NT2/D1 (cell line): Measurements from ENCODE around the gene SCART1.
"Not testable (repeated sequence)": the region's sequence is repeated elsewhere in the genome, so short reads cannot be mapped to it uniquely, and the experiment has no call there.

Source experiments
- DNase-seq: peaks from one replicate; pipeline ENCODE4 v3.0.0-alpha.2; 2011; ENCODE audit warnings: low read depth, low spot score
- H3K27me3 ChIP-seq: 2 replicates; pipeline ENCODE4 v1.6.0; 2011; ENCODE audit warnings: mild to moderate bottlenecking; ENCODE audit not compliant: insufficient read length, insufficient read depth
- H3K36me3 ChIP-seq: 2 replicates; pipeline ENCODE4 v1.6.1; 2011; ENCODE audit warnings: mild to moderate bottlenecking, low read length, mixed read lengths; ENCODE audit not compliant: insufficient read depth, insufficient read length
- H3K4me1 ChIP-seq: 2 replicates; pipeline ENCODE4 v1.5.1; 2011; ENCODE audit not compliant: insufficient read depth, insufficient read length
- H3K4me3 ChIP-seq: 2 replicates; pipeline ENCODE4 v1.5.1; 2011; ENCODE audit warnings: low read depth; ENCODE audit not compliant: insufficient read length
- H3K9ac ChIP-seq: 2 replicates; pipeline ENCODE4 v1.6.0; 2011; ENCODE audit warnings: low read depth; ENCODE audit not compliant: insufficient read length
- H3K9me3 ChIP-seq: 2 replicates; pipeline ENCODE4 v1.5.1; 2011; ENCODE audit warnings: mild to moderate bottlenecking, low read length; ENCODE audit not compliant: insufficient read depth
- SUZ12 ChIP-seq: IDR thresholded peaks from 2 replicates; pipeline ENCODE4 v1.6.1; 2011; ENCODE audit not compliant: insufficient read length, insufficient read depth; ENCODE audit errors: extremely low read depth
- YY1 ChIP-seq: IDR thresholded peaks from 2 replicates; pipeline ENCODE4 v1.6.1; 2011; ENCODE audit not compliant: insufficient read length, insufficient read depth
- ZNF274 ChIP-seq: IDR thresholded peaks from 2 replicates; pipeline ENCODE4 v1.6.1; 2011; ENCODE audit warnings: mild to moderate bottlenecking, low read depth, low read length

SCART1 gene

DNA sequence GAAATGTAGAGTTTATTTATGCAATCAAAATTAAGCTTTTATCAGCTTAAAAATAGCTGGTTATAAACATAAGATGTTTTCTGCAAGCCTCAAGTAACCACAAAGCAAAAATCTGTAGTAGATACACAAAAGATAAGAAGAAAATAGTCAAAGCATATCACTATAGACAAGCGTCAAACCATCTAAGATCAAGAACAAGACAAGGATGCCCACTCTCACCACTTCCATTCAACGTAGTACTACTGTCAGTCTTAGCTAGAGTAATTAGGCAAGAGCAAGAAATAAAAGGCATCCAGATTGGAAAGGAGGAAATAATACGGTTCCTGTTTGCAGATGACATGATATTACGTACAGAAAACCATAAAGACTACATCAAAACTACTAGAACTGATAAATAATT, 56.0 kb downstream of the SCART1 start:
- TF ChIP-seq ZNF274 (no peak), YY1 (no peak), SUZ12 (no peak)

DNA sequence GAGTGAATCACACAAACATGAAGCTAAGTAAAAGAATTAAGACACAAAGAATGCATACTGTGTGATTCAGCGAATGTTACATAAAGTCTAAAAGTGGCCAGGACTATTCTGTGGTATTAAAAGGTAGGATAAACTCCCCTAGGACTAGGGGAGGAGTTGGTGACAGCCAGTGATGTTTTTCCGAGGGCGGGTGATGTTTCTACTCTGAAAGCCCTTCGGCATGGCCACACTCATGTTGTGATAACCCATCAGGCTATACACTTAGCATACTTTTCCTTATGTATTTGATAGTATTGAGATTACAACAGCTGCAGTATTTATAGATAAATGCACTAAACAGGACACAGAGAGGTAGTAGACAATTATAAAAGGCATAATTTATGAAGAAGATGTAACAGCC, 57.7 kb downstream of the SCART1 start:
- Histone ChIP-seq H3K4me3 (no peak overlapping the region), H3K27me3 (no peaks in the 10 kb centered on the region), H3K4me1 (peaks cover 3% of the 10 kb centered on the region), H3K9me3 (no peaks in the 10 kb centered on the region), H3K9ac (no peak overlapping the region), H3K36me3 (no peaks in the 10 kb centered on the region)
- no peak for DNase-seq
- TF ChIP-seq SUZ12 (no peak), ZNF274 (no peak), YY1 (no peak)

More for the DNA sequence above, 56.0 kb downstream of the SCART1 start:
- H3K4me1 ChIP-seq, result peaks cover 3% of the 10 kb centered on the region
- no peaks in the 10 kb centered on the region for H3K27me3 ChIP-seq
- no peaks in the 10 kb centered on the region for H3K36me3 ChIP-seq
- H3K4me3 ChIP-seq, result no peak overlapping the region
- DNase-seq, result no peak
- H3K9me3 ChIP-seq, result no peaks in the 10 kb centered on the region
- H3K9ac ChIP-seq, result no peak overlapping the region

DNA sequence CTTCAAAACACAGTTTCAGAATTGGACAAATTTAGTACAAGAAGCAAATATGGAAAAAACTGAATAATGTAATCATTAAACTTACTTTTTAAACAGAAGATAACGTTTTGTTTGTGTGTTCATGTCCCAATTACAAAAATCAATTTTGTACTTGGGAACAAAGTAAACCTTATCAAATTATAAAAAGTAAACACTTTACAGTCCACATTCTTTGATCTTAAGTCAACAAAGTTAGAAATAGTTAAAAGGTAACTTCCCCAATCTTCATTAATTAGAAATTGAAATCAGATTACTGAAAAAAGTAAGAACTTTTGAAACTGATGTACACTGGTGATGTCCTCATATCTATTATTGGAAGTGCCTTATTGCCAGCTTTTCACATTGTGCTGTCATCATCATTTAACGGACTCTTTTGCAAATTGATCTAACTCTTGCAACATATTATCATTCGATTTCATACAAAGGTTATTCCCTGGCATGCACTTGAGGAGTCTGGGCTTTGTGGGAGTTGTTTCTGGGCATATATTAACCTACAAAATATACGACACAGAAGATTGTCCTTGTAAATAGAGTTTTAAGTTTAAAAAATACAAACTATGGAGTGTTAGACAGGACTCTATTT, 58.3 kb downstream of the SCART1 start:
- no peak for DNase-seq
- peaks cover 3% of the 10 kb centered on the region for H3K4me1 ChIP-seq
- H3K36me3 ChIP-seq, result no peaks in the 10 kb centered on the region
- no peaks in the 10 kb centered on the region for H3K27me3 ChIP-seq
- H3K9me3 ChIP-seq, result no peaks in the 10 kb centered on the region
- H3K9ac ChIP-seq, result no peak overlapping the region
- TF ChIP-seq YY1 (no peak), SUZ12 (no peak), ZNF274 (no peak)
- H3K4me3 ChIP-seq, result no peak overlapping the region

DNA sequence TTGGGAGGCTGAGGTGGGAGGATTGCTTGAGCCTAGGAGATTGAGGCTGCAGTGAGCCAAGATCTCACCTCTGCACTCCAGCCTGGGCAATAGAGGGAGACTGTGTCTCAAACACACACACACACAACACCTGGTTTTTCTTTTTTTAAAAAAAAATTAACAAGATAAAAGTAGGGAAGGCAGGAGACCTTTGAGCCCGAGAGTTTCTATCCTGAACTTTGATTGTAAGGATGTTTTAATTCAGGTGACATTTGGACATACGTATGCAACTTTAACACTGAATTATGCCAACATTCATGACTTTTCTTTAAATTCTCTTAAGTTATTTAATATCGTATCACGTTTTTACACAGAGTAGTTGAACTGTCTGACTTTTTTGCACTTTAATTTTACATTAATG, 61.7 kb downstream of the SCART1 start:
- Histone ChIP-seq H3K9ac (no peak overlapping the region), H3K36me3 (no peaks in the 10 kb centered on the region), H3K4me1 (peaks cover 3% of the 10 kb centered on the region), H3K4me3 (no peak overlapping the region), H3K27me3 (no peaks in the 10 kb centered on the region), H3K9me3 (no peaks in the 10 kb centered on the region)
- no peak for DNase-seq
- no peak for TF ChIP-seq SUZ12
- no peak for TF ChIP-seq YY1
- no peak for TF ChIP-seq ZNF274

DNA sequence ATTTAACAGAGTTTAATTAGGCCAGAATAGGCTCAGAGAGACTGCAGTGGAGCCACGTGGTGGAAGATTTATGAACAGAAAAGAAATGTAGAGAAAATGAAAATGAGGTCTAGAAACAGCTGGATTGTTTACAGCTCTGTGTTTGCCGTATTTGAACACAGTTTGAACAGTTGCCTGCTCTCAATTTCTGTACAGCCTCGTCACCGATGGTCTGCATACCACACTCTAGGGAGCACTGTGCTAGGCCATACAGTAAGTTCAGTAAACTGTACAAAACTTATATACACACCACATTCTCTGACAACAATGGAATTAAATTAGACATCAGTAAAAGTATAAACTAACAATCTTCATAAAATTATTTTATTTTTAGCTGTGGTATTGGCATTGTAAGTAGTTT, 62.3 kb downstream of the SCART1 start:
- Histone ChIP-seq H3K4me3 (no peak overlapping the region), H3K36me3 (no peaks in the 10 kb centered on the region), H3K9me3 (no peaks in the 10 kb centered on the region), H3K9ac (no peak overlapping the region), H3K27me3 (no peaks in the 10 kb centered on the region), H3K4me1 (peaks cover 3% of the 10 kb centered on the region)
- no peak for DNase-seq
- TF ChIP-seq SUZ12 (no peak), YY1 (no peak), ZNF274 (no peak)

DNA sequence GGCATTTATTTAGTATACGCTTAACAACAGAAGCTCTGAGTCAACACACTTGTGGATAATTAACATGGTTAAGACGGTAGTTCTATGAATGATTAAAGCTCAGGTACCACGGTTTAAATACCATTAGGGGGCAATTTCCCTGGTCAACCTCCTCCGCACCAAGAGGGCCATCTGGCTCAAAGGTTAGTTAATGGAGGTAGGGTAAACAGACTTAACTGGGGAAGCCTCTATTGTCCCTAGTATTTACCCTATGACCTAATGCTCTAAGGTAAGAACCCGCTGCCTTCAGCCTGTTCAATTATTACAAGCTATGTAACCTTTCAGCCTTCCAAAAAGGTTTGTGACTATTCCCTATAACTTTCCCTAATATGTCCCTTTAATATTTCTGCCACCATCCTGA, 64.8 kb downstream of the SCART1 start:
- H3K4me3 ChIP-seq, H3K4me1 ChIP-seq, H3K27me3 ChIP-seq, H3K9ac ChIP-seq, H3K36me3 ChIP-seq, DNase-seq: not testable (repeated sequence)
- peaks cover 10% of the 10 kb centered on the region for H3K9me3 ChIP-seq
